ENCODE measurements around the gene PCSK5. TPM values are rescaled to one million over a fixed set of nuclear protein-coding genes. Genes with fewer than 3 reads are reported as not detected.

Gene PCSK5
- total and polyA plus RNA-seq, 2 of the 8 experiments (the other 6 are each of a cell fraction or from before 2014, with no cell fraction given): 5.5 to 10.7 TPM

DNA sequence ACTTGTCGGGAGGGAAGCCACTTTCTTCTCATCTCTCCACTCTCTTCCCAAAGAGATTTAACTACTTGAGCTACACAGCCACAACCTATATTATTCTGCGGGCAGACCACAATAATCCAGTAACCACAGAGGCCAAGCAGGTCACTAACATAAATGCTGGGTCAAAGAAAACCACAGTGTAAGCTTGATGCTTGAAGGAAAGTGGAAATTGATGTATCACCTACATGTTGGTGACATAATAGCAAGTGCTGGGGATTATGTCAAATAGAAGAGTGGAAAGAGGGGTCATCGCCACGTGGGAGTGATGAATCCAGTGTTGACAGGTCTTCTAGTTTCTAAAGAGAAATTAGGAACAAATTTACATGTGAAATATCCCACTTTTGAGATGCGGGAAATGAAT is 462.8 kb downstream of the PCSK5 start:
- no peaks in the 10 kb centered on the region for H3K23me2 ChIP-seq (ENCODE audit: low read depth, low read length)
- no peak overlapping the region for H3K23ac ChIP-seq (ENCODE audit: insufficient read length)
- no peak overlapping the region for H4K5ac ChIP-seq (ENCODE audit: insufficient read length, low read depth, low read length)
- H3K4me2 ChIP-seq (ENCODE audit: insufficient read depth in 1 of 2, low read depth in 2 of 2, low read length in 2 of 2): no peak overlapping the region
- H3K4me1 ChIP-seq (replicated peaks in 1 of 4; ENCODE audit: control insufficient read depth in 3 of 4, insufficient read depth in 4 of 4, low read length in 3 of 4): no peaks in the 10 kb centered on the region
- no peak overlapping the region for H2BK12ac ChIP-seq (ENCODE audit: low read depth, low read length)
- DNase-seq (ENCODE audit: low read depth in 1 of 2, low spot score in 2 of 2) (no peak), FAIRE-seq (no peak)
- no peak overlapping the region for H2BK20ac ChIP-seq (ENCODE audit: low read length)
- no peaks in the 10 kb centered on the region for H3K79me2 ChIP-seq (ENCODE audit: control insufficient read depth in 1 of 2, insufficient read depth in 2 of 2, low read length in 2 of 2)
- no peak overlapping the region for H4K91ac ChIP-seq (replicated peaks; ENCODE audit: insufficient read length, low read length)
- H2BK5ac ChIP-seq (ENCODE audit: low read depth, low read length): no peak overlapping the region
- H3K14ac ChIP-seq (ENCODE audit: insufficient read length): no peak overlapping the region
- H3K36me3 ChIP-seq (ENCODE audit: control insufficient read depth in 2 of 4, insufficient read depth in 4 of 4, low read length in 3 of 4): no peaks in the 10 kb centered on the region
- no peak overlapping the region for H3K18ac ChIP-seq (ENCODE audit: extremely low read depth, low read length)
- H3K4ac ChIP-seq (replicated peaks; ENCODE audit: insufficient read length, low read depth, low read length): no peak overlapping the region
- whole genome bisulfite sequencing, 2 experiments (ENCODE audit: extremely low coverage in 1 of 2, insufficient coverage in 1 of 2, insufficient read length in 1 of 2, insufficient replicate concordance in 2 of 2, low coverage in 1 of 2, low lambda C conversion rate in 2 of 2, missing lambda C conversion rate in 1 of 2): 76% methylated on average over 5 of the region's 5 CpGs; no CpG with 5 or more reads in 1 of the 2 experiments
- H3K27ac ChIP-seq (ENCODE audit: low read depth, low read length): no peak overlapping the region
- ChIA-PET POLR2A (ENCODE audit: partially characterized antibody) (interaction anchor here (0.7 kb wide), 1 partner anchor 18 kb away, joined by 3 read pairs; no protein-coding TSS in a partner anchor), CTCF (ENCODE audit: partially characterized antibody) (interaction anchor here (0.6 to 0.9 kb wide), 3 partner anchors 10 to 305 kb away, joined by 3 to 4 read pairs (median 4); no protein-coding TSS in a partner anchor)
- no peak overlapping the region for H4K8ac ChIP-seq (ENCODE audit: extremely low read depth, insufficient read depth, low read length)
- no peak overlapping the region for H2AFZ ChIP-seq (ENCODE audit: low read length)
- no peaks in the 10 kb centered on the region for H3K27me3 ChIP-seq (replicated peaks in 1 of 4; ENCODE audit: control insufficient read depth in 3 of 4, extremely low read depth in 1 of 4, insufficient read depth in 3 of 4, low read length in 3 of 4)
- no peaks in the 10 kb centered on the region for H3K9me3 ChIP-seq (ENCODE audit: insufficient read depth in 2 of 2, low read depth in 1 of 2, low read length in 1 of 2)
- no peaks in the 10 kb centered on the region for H3K79me1 ChIP-seq (ENCODE audit: low read depth, low read length)
- H2AK5ac ChIP-seq (ENCODE audit: low read depth, low read length): no peak overlapping the region
- H2BK120ac ChIP-seq (replicated peaks; ENCODE audit: low read depth, low read length): no peak overlapping the region
- H2BK15ac ChIP-seq (ENCODE audit: low read length): no peak overlapping the region
- H3K9ac ChIP-seq (replicated peaks in 1 of 4; ENCODE audit: extremely low read depth in 1 of 4, low read depth in 3 of 4, low read length in 3 of 4): no peak overlapping the region
- no peak overlapping the region for H3K56ac ChIP-seq (replicated peaks; ENCODE audit: insufficient read length, low read depth, low read length)
- no peak overlapping the region for H3K4me3 ChIP-seq (ENCODE audit: extremely low read depth in 1 of 4, insufficient read depth in 2 of 4, low read depth in 3 of 4, low read length in 4 of 4)
- H4K20me1 ChIP-seq (replicated peaks in 1 of 2; ENCODE audit: control insufficient read depth in 1 of 2, insufficient read depth in 2 of 2, low read length in 2 of 2): no peaks in the 10 kb centered on the region
